ENCODE data around the gene USP35. TPM values are rescaled to one million over a fixed set of nuclear protein-coding genes. Genes with fewer than 3 reads are reported as not detected.
A peak's percentile ranks its signal among the peaks of the same experiment; 100 is the strongest.

Gene USP35
- polyA plus RNA-seq, 1 of the 3 experiments (the other 2 are of a cell fraction), result 8.4 TPM

DNA sequence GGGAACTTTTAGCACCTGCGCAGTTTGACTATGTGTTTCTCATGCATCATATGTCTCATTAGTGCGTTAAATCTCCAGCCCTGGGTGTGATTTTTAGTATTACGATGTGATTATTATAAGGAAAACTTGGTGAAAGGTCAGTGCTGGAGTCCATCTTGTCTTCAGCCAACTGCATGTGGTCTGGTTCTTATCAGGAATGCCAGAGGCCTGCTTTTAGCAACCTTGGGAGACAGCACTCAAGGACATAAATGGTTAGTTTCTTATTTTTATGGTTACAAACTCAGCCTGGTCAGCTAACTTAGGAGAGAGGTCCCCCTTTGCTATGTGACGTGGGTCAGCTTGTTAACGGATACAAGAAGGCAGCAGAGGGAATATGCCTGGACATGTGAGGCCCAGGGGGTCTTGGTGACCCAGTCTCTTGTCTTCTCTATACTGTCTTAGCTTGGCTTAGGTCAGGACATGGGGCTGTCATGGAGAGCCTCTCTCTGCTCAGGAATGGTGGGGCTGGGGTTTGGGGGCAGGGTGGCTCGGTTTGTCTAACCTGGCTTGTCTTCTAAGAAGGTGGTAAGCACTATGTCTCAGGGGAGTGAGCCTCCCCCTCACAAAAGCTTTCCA, 21.8 kb upstream of the USP35 start:
- H3K9me2 ChIP-seq, result no peaks in the 10 kb centered on the region
- H3K4me3 ChIP-seq (ENCODE audit: low read depth in 2 of 2, low read length in 1 of 2), result no peak overlapping the region
- CTCF ChIA-PET, result no interaction called here
- H3F3A ChIP-seq (replicated peaks; ENCODE audit: insufficient read depth), result no peaks in the 10 kb centered on the region
- no peaks in the 10 kb centered on the region for H4K20me1 ChIP-seq (ENCODE audit: insufficient read depth)
- peak overlapping the region in 1 of 2 experiments; percentile 45; a peak in 1 of 4 replicates for H3K27ac ChIP-seq (ENCODE audit: low read depth in 2 of 2, low read length in 1 of 2)
- peaks cover 0 to 33% of the 10 kb centered on the region in 2 experiments; a peak in 1 of 4 replicates for H3K4me1 ChIP-seq (ENCODE audit: control insufficient read depth in 1 of 2, insufficient read depth in 2 of 2, low read depth in 1 of 2, low read length in 1 of 2)
- 96% methylated on average over 5 of the region's 6 CpGs for WGBS (ENCODE audit: low lambda C conversion rate)
- DNase-seq, result no peak
- H3K79me2 ChIP-seq (ENCODE audit: insufficient read depth), result no peaks in the 10 kb centered on the region
- H3K9me3 ChIP-seq, result no peaks in the 10 kb centered on the region
- peaks cover 0 to 5% of the 10 kb centered on the region in 2 experiments for H3K36me3 ChIP-seq (replicated peaks in 1 of 2; ENCODE audit: control insufficient read depth in 1 of 2, insufficient read depth in 2 of 2, low read length in 1 of 2)
- H3K9ac ChIP-seq, result no peak overlapping the region
- TF ChIP-seq GATA2 (CRISPR knock-in tag; IDR thresholded peaks at IDR 0.05) (no peak), RCOR1 (IDR thresholded peaks at IDR 0.05; ENCODE audit: low read length) (no peak), SMC3 (IDR thresholded peaks at IDR 0.05; ENCODE audit: low read depth, low read length) (no peak), TCF12 (IDR thresholded peaks at IDR 0.05) (no peak), NRF1 (IDR thresholded peaks at IDR 0.05; ENCODE audit: low read depth, low read length) (no peak), ELF1 (IDR thresholded peaks at IDR 0.05) (no peak), POLR2AphosphoS5 (IDR thresholded peaks at IDR 0.05; ENCODE audit: low read depth, low read length) (no peak), NFIC (IDR thresholded peaks at IDR 0.05; ENCODE audit: borderline replicate concordance) (no peak), TAF1 (IDR thresholded peaks at IDR 0.05; ENCODE audit: borderline replicate concordance, low read depth, low read length) (no peak), FOXJ3 (CRISPR knock-in tag; IDR thresholded peaks at IDR 0.05) (no peak)
- TF ChIP-seq, protein P1, sequence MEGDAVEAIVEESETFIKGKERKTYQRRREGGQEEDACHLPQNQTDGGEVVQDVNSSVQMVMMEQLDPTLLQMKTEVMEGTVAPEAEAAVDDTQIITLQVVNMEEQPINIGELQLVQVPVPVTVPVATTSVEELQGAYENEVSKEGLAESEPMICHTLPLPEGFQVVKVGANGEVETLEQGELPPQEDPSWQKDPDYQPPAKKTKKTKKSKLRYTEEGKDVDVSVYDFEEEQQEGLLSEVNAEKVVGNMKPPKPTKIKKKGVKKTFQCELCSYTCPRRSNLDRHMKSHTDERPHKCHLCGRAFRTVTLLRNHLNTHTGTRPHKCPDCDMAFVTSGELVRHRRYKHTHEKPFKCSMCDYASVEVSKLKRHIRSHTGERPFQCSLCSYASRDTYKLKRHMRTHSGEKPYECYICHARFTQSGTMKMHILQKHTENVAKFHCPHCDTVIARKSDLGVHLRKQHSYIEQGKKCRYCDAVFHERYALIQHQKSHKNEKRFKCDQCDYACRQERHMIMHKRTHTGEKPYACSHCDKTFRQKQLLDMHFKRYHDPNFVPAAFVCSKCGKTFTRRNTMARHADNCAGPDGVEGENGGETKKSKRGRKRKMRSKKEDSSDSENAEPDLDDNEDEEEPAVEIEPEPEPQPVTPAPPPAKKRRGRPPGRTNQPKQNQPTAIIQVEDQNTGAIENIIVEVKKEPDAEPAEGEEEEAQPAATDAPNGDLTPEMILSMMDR (IDR thresholded peaks at IDR 0.05), result no peak
- no peak overlapping the region for H2AFZ ChIP-seq (ENCODE audit: low read depth)
- H3K27me3 ChIP-seq (ENCODE audit: insufficient read depth), result no peaks in the 10 kb centered on the region
- no peak overlapping the region for H3K4me2 ChIP-seq
- POLR2A ChIA-PET, result no interaction called here

DNA sequence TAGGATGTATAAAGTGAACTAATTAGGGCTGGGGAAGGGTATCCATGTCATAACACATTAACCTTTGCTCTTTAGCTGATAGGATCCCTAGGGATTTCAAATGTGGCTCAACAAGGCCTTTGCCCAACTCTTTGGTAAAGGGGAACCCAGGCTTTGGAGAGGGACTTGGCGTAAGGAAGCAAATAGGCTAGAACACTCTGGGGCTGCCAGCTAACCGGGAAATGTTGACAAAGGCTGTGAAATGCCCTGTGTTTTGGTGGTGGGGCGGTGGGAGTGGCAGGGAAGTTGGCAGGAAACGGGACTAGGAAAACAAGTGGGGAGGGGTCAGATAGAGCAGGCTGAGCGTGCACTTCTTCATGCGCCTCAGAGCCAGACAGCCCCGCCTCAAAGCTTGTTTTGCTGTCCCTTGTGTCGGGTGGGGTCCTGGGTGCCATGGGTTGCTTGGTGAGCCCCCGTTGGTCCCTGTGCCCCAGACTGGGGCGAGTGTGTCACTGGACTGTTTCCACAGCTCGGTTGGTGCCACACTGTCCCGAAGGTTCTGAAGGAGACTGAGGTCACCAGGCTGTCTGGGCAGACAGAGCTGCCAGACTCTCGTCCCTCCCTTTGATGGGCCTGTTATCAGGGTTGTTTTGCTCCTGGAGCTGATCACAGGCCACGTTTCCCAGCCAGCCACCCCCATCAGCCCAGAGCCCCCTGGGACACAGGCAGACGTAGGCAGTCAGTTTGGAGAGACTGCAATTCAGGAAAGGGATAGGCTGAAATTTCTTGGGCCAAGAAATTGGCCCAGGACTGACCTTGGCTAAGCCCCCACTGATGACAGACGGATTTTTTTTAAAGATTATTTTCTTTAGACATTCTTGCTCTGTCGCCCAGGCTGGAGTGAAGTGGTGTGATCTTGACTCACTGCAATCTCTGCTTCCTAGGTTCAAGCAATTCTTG, 19.9 kb upstream of the USP35 start:
- Histone ChIP-seq H3K36me3 (replicated peaks in 1 of 2; ENCODE audit: control insufficient read depth in 1 of 2, insufficient read depth in 2 of 2, low read length in 1 of 2) (peaks cover 0 to 19% of the 10 kb centered on the region in 2 experiments), H3F3A (replicated peaks; ENCODE audit: insufficient read depth) (no peaks in the 10 kb centered on the region), H3K4me2 (peak overlapping the region; percentile 34; the same call in 1 of the 2 replicates), H3K4me3 (ENCODE audit: low read depth in 2 of 2, low read length in 1 of 2) (no peak overlapping the region), H3K27ac (ENCODE audit: low read depth in 2 of 2, low read length in 1 of 2) (peak overlapping the region; percentile 61 to 72), H2AFZ (ENCODE audit: low read depth) (no peak overlapping the region), H3K79me2 (ENCODE audit: insufficient read depth) (no peaks in the 10 kb centered on the region), H3K4me1 (ENCODE audit: control insufficient read depth in 1 of 2, insufficient read depth in 2 of 2, low read depth in 1 of 2, low read length in 1 of 2) (peaks cover 0 to 22% of the 10 kb centered on the region in 2 experiments; a peak in 1 of 4 replicates), H3K9me3 (no peaks in the 10 kb centered on the region), H3K9ac (no peak overlapping the region), H4K20me1 (ENCODE audit: insufficient read depth) (no peaks in the 10 kb centered on the region), H3K9me2 (no peaks in the 10 kb centered on the region), H3K27me3 (ENCODE audit: insufficient read depth) (no peaks in the 10 kb centered on the region)
- TF ChIP-seq EP300 (IDR thresholded peaks at IDR 0.05; ENCODE audit: borderline replicate concordance in 1 of 2, low read depth in 1 of 2, low read length in 1 of 2), result 0 out of 4 replicates have a peak, but pooled peaks of 1 of the 2 experiments have one; percentile 24
- TF ChIP-seq TEAD4 (IDR thresholded peaks at IDR 0.05; ENCODE audit: borderline replicate concordance, insufficient read depth), result no peak
- no peak for TF ChIP-seq GABPA (IDR thresholded peaks at IDR 0.05; ENCODE audit: low read depth)
- TF ChIP-seq GATA2 (CRISPR knock-in tag; IDR thresholded peaks at IDR 0.05), result no peak
- no peak for TF ChIP-seq FOXM1 (IDR thresholded peaks at IDR 0.05; ENCODE audit: low read depth)
- no peak for TF ChIP-seq FOXJ3 (CRISPR knock-in tag; IDR thresholded peaks at IDR 0.05)
- TF ChIP-seq, protein P2, sequence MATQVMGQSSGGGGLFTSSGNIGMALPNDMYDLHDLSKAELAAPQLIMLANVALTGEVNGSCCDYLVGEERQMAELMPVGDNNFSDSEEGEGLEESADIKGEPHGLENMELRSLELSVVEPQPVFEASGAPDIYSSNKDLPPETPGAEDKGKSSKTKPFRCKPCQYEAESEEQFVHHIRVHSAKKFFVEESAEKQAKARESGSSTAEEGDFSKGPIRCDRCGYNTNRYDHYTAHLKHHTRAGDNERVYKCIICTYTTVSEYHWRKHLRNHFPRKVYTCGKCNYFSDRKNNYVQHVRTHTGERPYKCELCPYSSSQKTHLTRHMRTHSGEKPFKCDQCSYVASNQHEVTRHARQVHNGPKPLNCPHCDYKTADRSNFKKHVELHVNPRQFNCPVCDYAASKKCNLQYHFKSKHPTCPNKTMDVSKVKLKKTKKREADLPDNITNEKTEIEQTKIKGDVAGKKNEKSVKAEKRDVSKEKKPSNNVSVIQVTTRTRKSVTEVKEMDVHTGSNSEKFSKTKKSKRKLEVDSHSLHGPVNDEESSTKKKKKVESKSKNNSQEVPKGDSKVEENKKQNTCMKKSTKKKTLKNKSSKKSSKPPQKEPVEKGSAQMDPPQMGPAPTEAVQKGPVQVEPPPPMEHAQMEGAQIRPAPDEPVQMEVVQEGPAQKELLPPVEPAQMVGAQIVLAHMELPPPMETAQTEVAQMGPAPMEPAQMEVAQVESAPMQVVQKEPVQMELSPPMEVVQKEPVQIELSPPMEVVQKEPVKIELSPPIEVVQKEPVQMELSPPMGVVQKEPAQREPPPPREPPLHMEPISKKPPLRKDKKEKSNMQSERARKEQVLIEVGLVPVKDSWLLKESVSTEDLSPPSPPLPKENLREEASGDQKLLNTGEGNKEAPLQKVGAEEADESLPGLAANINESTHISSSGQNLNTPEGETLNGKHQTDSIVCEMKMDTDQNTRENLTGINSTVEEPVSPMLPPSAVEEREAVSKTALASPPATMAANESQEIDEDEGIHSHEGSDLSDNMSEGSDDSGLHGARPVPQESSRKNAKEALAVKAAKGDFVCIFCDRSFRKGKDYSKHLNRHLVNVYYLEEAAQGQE (IDR thresholded peaks at IDR 0.05; ENCODE audit: low read depth, low read length), result no peak
- ChIA-PET POLR2A (no interaction called here), CTCF (interaction anchor here (1.4 kb wide), 1 partner anchor 396 kb away, joined by 3 read pairs; no protein-coding TSS in a partner anchor)
- DNase-seq, result peak; percentile 75
- WGBS (ENCODE audit: low lambda C conversion rate), result 75% methylated on average over 14 of the region's 17 CpGs

Measured in SK-N-SH (cell line).